Ishikawa (cell line): Measurements from ENCODE around the gene ATP2B2.

ENCODE experiments used
- CEBPB ChIP-seq: IDR thresholded peaks from 2 replicates; pipeline ENCODE4 v1.6.1; 2012
- CREB1 ChIP-seq: IDR thresholded peaks from 2 replicates; pipeline ENCODE4 v1.6.1; 2012; ENCODE audit warnings: low read depth
- EGR1 ChIP-seq: IDR thresholded peaks from 2 replicates; pipeline ENCODE4 v1.6.1; 2012
- EP300 ChIP-seq: IDR thresholded peaks from 2 replicates; pipeline ENCODE4 v1.6.1; 2012; ENCODE audit warnings: borderline replicate concordance
- FOXM1 ChIP-seq: IDR thresholded peaks from 2 replicates; pipeline ENCODE4 v1.6.1; 2012; ENCODE audit warnings: low read depth, borderline replicate concordance
- MAX ChIP-seq: IDR thresholded peaks from 2 replicates; pipeline ENCODE4 v1.6.1; 2012
- NFIC ChIP-seq: IDR thresholded peaks from 2 replicates; pipeline ENCODE4 v1.6.1; 2012
- RAD21 ChIP-seq: IDR thresholded peaks from 2 replicates; pipeline ENCODE4 v1.6.1; 2012; ENCODE audit warnings: low read depth
- TAF1 ChIP-seq: IDR thresholded peaks from 2 replicates; pipeline ENCODE4 v1.6.1; 2012; ENCODE audit warnings: low read depth, mild to moderate bottlenecking
- TCF12 ChIP-seq: IDR thresholded peaks from 2 replicates; pipeline ENCODE4 v1.6.1; 2012; ENCODE audit warnings: low read depth
- TEAD4 ChIP-seq: IDR thresholded peaks from 2 replicates; pipeline ENCODE4 v1.6.1; 2012
- YY1 ChIP-seq: IDR thresholded peaks from 2 replicates; pipeline ENCODE4 v1.6.1; 2012; ENCODE audit warnings: low read depth
- ZBTB7A ChIP-seq: IDR thresholded peaks from 2 replicates; pipeline ENCODE4 v1.6.1; 2012; ENCODE audit warnings: low read depth
- TF ChIP-seq, protein P1 (sequence below): IDR thresholded peaks from 2 replicates; pipeline ENCODE4 v1.6.1; 2012; ENCODE audit warnings: low read depth, mild to moderate bottlenecking
- TF ChIP-seq, protein P2 (sequence below): IDR thresholded peaks from 2 replicates; pipeline ENCODE4 v1.6.1; 2012

Gene ATP2B2

DNA sequence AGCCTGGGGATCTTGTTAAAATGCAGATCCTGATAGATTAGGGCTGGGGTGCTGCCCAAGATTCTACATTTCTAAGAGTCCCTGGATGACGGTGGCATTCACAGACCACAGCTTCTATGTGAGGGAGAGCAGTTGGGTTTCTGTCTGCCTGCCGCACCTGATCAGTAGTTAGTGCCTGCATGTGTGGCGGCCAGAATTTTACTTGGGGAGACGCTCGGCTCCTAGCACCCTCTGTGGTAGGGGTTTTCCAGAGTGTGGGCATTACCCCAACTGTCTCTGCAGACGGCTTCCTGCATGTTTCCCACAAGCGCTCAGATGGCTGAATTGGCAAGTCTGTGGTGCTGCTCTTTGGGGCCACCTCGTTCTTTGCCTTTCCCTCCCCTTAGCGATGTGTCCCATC lies 220.9 kb downstream of the ATP2B2 start:
- TF ChIP-seq TAF1: no peak
- no peak for TF ChIP-seq CEBPB
- TF ChIP-seq TEAD4: no peak

DNA sequence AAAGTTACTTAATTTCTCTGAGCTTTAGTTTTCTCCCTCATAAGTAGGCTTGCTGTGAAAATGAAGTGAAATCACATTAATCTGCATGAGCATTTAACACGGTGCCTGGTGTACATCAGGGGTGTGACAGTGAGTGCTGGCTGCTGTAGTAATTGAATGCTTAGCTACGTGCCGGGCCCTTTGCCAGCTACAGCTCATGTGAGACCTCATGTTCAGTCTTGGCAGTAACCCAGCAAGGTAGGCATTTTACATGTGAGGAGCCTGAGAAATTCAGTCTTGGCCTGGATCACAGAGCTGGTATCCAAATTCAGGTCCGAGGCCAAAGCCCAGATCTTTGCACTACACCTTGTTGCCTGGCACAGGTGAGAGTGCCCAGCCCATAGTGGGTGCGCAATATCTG lies 221.7 kb downstream of the ATP2B2 start:
- peak; percentile 82 for TF ChIP-seq NFIC
- TF ChIP-seq CREB1: no peak

DNA sequence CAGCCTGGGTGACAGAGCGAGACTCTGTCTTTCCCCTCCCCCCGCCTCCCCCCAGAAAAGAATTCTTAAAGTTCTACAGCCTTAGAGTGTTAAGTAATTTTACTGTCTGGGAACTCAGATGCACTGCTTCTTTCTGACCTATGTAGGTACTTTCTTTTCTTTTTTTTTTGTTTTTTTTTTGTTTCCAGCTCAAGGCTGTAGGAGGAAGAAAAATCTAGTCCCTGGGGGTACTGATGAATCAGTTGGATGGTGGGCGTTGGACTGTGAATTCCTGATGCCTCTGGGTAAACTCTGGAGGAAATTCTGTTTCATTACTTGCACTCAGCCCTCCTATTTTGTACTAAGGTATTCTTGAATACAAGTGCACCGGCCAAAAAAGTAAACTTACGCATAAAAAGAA lies 223.4 kb downstream of the ATP2B2 start:
- TF ChIP-seq, protein P1, sequence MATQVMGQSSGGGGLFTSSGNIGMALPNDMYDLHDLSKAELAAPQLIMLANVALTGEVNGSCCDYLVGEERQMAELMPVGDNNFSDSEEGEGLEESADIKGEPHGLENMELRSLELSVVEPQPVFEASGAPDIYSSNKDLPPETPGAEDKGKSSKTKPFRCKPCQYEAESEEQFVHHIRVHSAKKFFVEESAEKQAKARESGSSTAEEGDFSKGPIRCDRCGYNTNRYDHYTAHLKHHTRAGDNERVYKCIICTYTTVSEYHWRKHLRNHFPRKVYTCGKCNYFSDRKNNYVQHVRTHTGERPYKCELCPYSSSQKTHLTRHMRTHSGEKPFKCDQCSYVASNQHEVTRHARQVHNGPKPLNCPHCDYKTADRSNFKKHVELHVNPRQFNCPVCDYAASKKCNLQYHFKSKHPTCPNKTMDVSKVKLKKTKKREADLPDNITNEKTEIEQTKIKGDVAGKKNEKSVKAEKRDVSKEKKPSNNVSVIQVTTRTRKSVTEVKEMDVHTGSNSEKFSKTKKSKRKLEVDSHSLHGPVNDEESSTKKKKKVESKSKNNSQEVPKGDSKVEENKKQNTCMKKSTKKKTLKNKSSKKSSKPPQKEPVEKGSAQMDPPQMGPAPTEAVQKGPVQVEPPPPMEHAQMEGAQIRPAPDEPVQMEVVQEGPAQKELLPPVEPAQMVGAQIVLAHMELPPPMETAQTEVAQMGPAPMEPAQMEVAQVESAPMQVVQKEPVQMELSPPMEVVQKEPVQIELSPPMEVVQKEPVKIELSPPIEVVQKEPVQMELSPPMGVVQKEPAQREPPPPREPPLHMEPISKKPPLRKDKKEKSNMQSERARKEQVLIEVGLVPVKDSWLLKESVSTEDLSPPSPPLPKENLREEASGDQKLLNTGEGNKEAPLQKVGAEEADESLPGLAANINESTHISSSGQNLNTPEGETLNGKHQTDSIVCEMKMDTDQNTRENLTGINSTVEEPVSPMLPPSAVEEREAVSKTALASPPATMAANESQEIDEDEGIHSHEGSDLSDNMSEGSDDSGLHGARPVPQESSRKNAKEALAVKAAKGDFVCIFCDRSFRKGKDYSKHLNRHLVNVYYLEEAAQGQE: no peak
- TF ChIP-seq CEBPB: no peak
- TF ChIP-seq YY1: no peak
- no peak for TF ChIP-seq TEAD4
- no peak for TF ChIP-seq ZBTB7A
- TF ChIP-seq NFIC: no peak
- TF ChIP-seq MAX: no peak
- no peak for TF ChIP-seq CREB1
- TF ChIP-seq, protein P2, sequence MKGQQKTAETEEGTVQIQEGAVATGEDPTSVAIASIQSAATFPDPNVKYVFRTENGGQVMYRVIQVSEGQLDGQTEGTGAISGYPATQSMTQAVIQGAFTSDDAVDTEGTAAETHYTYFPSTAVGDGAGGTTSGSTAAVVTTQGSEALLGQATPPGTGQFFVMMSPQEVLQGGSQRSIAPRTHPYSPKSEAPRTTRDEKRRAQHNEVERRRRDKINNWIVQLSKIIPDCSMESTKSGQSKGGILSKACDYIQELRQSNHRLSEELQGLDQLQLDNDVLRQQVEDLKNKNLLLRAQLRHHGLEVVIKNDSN: no peak
- TF ChIP-seq TAF1: no peak
- no peak for TF ChIP-seq EP300
- no peak for TF ChIP-seq EGR1
- TF ChIP-seq TCF12: no peak

- no peak for TF ChIP-seq EGR1
Measured at GRCh38 chr3:10280571-10280970, 224.8 kb downstream of the ATP2B2 start.

DNA sequence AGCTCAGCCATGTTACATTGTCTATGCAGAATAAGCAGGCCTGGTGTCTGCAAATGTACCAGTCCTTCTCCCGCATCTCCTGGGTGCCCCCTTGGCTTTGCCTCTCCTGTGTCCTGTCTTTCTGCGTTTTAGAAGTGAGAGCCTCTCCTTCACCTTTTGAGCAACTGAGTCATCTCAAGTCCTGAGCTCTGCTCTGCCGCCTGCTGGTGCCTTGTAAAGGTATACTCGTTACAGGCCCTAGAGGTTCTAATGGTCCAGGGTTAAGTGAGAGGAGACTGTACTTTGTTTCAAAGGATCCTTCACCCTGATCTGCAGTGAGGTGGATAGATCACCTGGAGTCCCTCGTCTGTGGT lies 225.2 kb downstream of the ATP2B2 start:
- no peak for TF ChIP-seq TAF1
- TF ChIP-seq, protein P1: no peak
- no peak for TF ChIP-seq MAX
- no peak for TF ChIP-seq EGR1
- no peak for TF ChIP-seq EP300
- TF ChIP-seq TEAD4: no peak
- no peak for TF ChIP-seq TCF12
- no peak for TF ChIP-seq NFIC
- TF ChIP-seq YY1: no peak
- TF ChIP-seq, protein P2: no peak
- no peak for TF ChIP-seq CEBPB
- no peak for TF ChIP-seq CREB1
- no peak for TF ChIP-seq RAD21
- TF ChIP-seq ZBTB7A: no peak
- no peak for TF ChIP-seq FOXM1

DNA sequence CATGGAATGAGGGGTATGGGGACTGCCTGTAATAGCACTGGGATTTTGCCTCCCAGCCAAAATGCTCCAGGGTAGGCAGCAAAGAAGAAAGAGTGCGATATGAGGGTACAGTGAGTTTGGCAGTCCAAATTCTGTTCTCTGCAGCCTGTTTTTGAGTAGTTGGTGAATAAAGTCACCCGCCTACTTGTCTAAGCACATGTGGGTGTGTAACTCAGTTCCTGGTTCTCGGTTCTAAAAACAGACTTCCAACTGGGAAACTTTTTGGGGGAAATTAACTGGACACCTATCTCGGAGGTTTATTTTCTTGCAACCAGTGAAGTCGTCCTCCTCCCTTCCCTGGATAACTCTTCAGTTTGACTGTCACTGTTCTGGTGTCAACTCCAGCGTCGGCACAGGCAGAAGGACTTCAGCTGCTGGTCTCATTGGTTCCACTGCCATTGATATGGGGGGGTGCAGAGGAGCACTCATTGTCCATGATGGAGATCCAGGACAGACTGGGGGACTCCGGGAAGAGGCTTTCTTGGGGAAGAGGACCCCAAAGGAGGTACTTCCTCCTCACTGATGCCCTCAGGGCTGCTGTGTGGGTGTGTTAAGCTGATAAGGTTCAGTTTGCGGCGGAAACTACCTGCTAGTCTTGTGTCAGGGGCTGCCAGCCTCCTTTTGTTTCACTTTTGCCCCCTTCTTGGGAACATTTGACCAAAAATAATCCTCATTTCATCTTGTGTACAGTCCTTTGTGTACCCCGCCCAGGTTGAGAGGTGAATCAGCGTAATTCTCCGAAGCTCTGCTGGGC lies 225.8 kb downstream of the ATP2B2 start:
- TF ChIP-seq RAD21 (no peak), NFIC (no peak), EGR1 (no peak), FOXM1 (no peak), TAF1 (no peak)

DNA sequence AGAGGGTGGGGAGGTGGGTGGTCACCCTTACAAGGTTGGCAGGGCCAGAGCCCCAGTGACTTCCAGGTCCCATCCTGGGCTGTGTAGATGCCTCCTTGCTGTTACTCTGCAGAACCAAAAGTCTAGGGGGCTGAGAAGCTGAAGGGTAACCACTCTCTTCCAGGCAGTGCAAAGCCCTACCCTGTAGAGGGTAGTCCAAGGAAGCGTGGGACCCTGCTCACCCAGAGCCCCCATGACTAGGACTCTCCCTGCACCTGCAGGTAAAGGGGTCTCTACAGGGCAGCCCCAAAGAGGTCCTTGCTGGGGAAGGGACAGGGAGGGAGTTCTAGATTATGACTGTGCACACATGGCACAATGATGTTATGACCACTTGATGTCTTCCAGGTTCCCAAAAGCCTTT lies 226.9 kb downstream of the ATP2B2 start:
- no peak for TF ChIP-seq TEAD4
- no peak for TF ChIP-seq YY1
- TF ChIP-seq MAX: no peak
- TF ChIP-seq CEBPB: no peak
- TF ChIP-seq, protein P1: no peak
- TF ChIP-seq EGR1: no peak
